ENCODE data around the gene RESP18.
A peak's percentile ranks its signal among the peaks of the same experiment; 100 is the strongest.

RESP18 gene

GRCh38 chr2:219332542-219332941, at the start of gene RESP18:
Gene RESP18 (minus strand): TSS chr2:219332744.
- H3K4me2 ChIP-seq: peak within 1 kb of the TSS in 3 of 11 experiments; percentile 16 to 73 (median 47); a peak in 5 of 22 replicates
- no peak within 1 kb of the TSS for H3K4me3 ChIP-seq
- H3K9me3 ChIP-seq (replicated peaks in 1 of 11): peaks cover 0 to 26% (median 0%) of the 10 kb centered on the region in 11 experiments; a peak in 7 of 22 replicates
- TF ChIP-seq Cebpa-rat (IDR thresholded peaks at IDR 0.05): no peak
- no peaks in the 10 kb centered on the region for H3K27me3 ChIP-seq
- no peaks in the 10 kb centered on the region for H3K36me3 ChIP-seq
- peak within 1 kb of the TSS in 3 of 11 experiments; percentile 15 to 74 (median 39); a peak in 3 of 22 replicates for H3K27ac ChIP-seq
- no peaks in the 10 kb centered on the region; a peak in 1 of 22 replicates for H4K20me1 ChIP-seq
- peaks cover 0 to 28% (median 0%) of the 10 kb centered on the region in 10 experiments; a peak in 6 of 20 replicates for H3K4me1 ChIP-seq
- H3K9ac ChIP-seq: peak within 1 kb of the TSS in 1 of 11 experiments; percentile 22; a peak in 1 of 22 replicates

- Histone ChIP-seq H3K9ac (no peak overlapping the region), H3K9me3 (replicated peaks in 1 of 11) (no peaks in the 10 kb centered on the region), H3K27me3 (no peaks in the 10 kb centered on the region), H4K20me1 (peaks cover 0 to 60% (median 35%) of the 10 kb centered on the region in 11 experiments; a peak in 15 of 22 replicates), H3K4me3 (no peak overlapping the region), H3K4me2 (no peak overlapping the region), H3K4me1 (peaks cover 4 to 20% (median 7%) of the 10 kb centered on the region in 10 experiments), H3K27ac (no peak overlapping the region), H3K36me3 (peaks cover 81 to 100% (median 93%) of the 10 kb centered on the region in 11 experiments)
- TF ChIP-seq Cebpa-rat (IDR thresholded peaks at IDR 0.05): no peak
Observed at GRCh38 chr2:219381448-219381847, 48.9 kb upstream of the RESP18 start.

GRCh38 chr2:219380926-219381325, 48.4 kb upstream of the RESP18 start:
- no peak overlapping the region for H3K27ac ChIP-seq
- no peaks in the 10 kb centered on the region for H3K27me3 ChIP-seq
- H3K36me3 ChIP-seq: peaks cover 79 to 100% (median 93%) of the 10 kb centered on the region in 11 experiments

GRCh38 chr2:219378163-219378851, 45.8 kb upstream of the RESP18 start:
- Histone ChIP-seq H3K9ac (no peak overlapping the region), H3K9me3 (replicated peaks in 1 of 11) (no peaks in the 10 kb centered on the region), H3K4me1 (no peaks in the 10 kb centered on the region), H3K4me2 (no peak overlapping the region), H3K27me3 (no peaks in the 10 kb centered on the region), H3K27ac (no peak overlapping the region), H3K36me3 (peaks cover 77 to 100% (median 92%) of the 10 kb centered on the region in 11 experiments), H4K20me1 (peaks cover 0 to 42% (median 13%) of the 10 kb centered on the region in 11 experiments; a peak in 10 of 22 replicates), H3K4me3 (no peak overlapping the region)
- TF ChIP-seq Cebpa-rat (IDR thresholded peaks at IDR 0.05): no peak

More at GRCh38 chr2:219380926-219381325, 48.4 kb upstream of the RESP18 start:
- peaks cover 0 to 15% (median 2%) of the 10 kb centered on the region in 10 experiments; a peak in 12 of 20 replicates for H3K4me1 ChIP-seq
- H3K4me3 ChIP-seq: no peak overlapping the region
- no peak for TF ChIP-seq Cebpa-rat (IDR thresholded peaks at IDR 0.05)
- no peak overlapping the region for H3K4me2 ChIP-seq
- no peaks in the 10 kb centered on the region for H3K9me3 ChIP-seq (replicated peaks in 1 of 11)
- peaks cover 0 to 55% (median 30%) of the 10 kb centered on the region in 11 experiments; a peak in 15 of 22 replicates for H4K20me1 ChIP-seq
- H3K9ac ChIP-seq: no peak overlapping the region

GRCh38 chr2:219369447-219369861, 36.9 kb upstream of the RESP18 start:
- Histone ChIP-seq H3K27ac (no peak overlapping the region), H3K4me3 (no peak overlapping the region), H3K36me3 (peaks cover 13 to 26% (median 16%) of the 10 kb centered on the region in 11 experiments), H3K4me1 (peaks cover 0 to 18% (median 0%) of the 10 kb centered on the region in 10 experiments; a peak in 5 of 20 replicates), H3K4me2 (0 out of 22 replicates have a peak overlapping the region, but pooled peaks of 1 of the 11 experiments have one; percentile 23), H3K9ac (no peak overlapping the region), H3K27me3 (no peaks in the 10 kb centered on the region), H3K9me3 (replicated peaks in 1 of 11) (no peaks in the 10 kb centered on the region), H4K20me1 (peaks cover 0 to 9% (median 0%) of the 10 kb centered on the region in 11 experiments; a peak in 1 of 22 replicates)
- TF ChIP-seq Cebpa-rat (IDR thresholded peaks at IDR 0.05): no peak

- H3K4me3 ChIP-seq: no peak overlapping the region
- no peak overlapping the region for H3K9ac ChIP-seq
- H4K20me1 ChIP-seq: peaks cover 0 to 5% (median 0%) of the 10 kb centered on the region in 11 experiments; a peak in 1 of 22 replicates
- peaks cover 0 to 25% (median 0%) of the 10 kb centered on the region in 10 experiments; a peak in 6 of 20 replicates for H3K4me1 ChIP-seq
- H3K4me2 ChIP-seq: 0 out of 22 replicates have a peak overlapping the region, but pooled peaks of 1 of the 11 experiments have one; percentile 23
- H3K27ac ChIP-seq: no peak overlapping the region
- TF ChIP-seq Cebpa-rat (IDR thresholded peaks at IDR 0.05): no peak
- H3K9me3 ChIP-seq (replicated peaks in 1 of 11): no peaks in the 10 kb centered on the region
- H3K36me3 ChIP-seq: peaks cover 6 to 19% (median 9%) of the 10 kb centered on the region in 11 experiments
- H3K27me3 ChIP-seq: no peaks in the 10 kb centered on the region
Observed at GRCh38 chr2:219368690-219369191, 36.2 kb upstream of the RESP18 start.

- TF ChIP-seq Cebpa-rat (IDR thresholded peaks at IDR 0.05): no peak
- Histone ChIP-seq H3K9ac (no peak overlapping the region), H3K4me2 (peak overlapping the region in 5 of 11 experiments; percentile 50 to 88 (median 73); a peak in 10 of 22 replicates), H3K27me3 (no peaks in the 10 kb centered on the region), H3K4me1 (peaks cover 0 to 49% (median 12%) of the 10 kb centered on the region in 10 experiments; a peak in 13 of 20 replicates), H3K36me3 (no peaks in the 10 kb centered on the region), H3K4me3 (0 out of 20 replicates have a peak overlapping the region, but pooled peaks of 1 of the 10 experiments have one; percentile 27), H4K20me1 (no peaks in the 10 kb centered on the region), H3K9me3 (replicated peaks in 1 of 11) (peaks cover 0 to 8% (median 0%) of the 10 kb centered on the region in 11 experiments; a peak in 1 of 22 replicates), H3K27ac (peak overlapping the region in 3 of 11 experiments; percentile 33 to 38 (median 35); a peak in 4 of 22 replicates)
Observed at GRCh38 chr2:219362524-219363164, 30.1 kb upstream of the RESP18 start.

- Histone ChIP-seq H3K9me3 (replicated peaks in 1 of 11) (peaks cover 0 to 8% (median 0%) of the 10 kb centered on the region in 11 experiments; a peak in 1 of 22 replicates), H3K27ac (peak overlapping the region in 1 of 11 experiments; percentile 35; a peak in 2 of 22 replicates), H3K4me1 (peaks cover 0 to 55% (median 15%) of the 10 kb centered on the region in 10 experiments; a peak in 13 of 20 replicates), H3K9ac (no peak overlapping the region), H3K27me3 (no peaks in the 10 kb centered on the region), H3K4me3 (no peak overlapping the region), H3K36me3 (no peaks in the 10 kb centered on the region), H4K20me1 (no peaks in the 10 kb centered on the region), H3K4me2 (peak overlapping the region in 5 of 11 experiments; percentile 40 to 88 (median 73); a peak in 10 of 22 replicates)
- TF ChIP-seq Cebpa-rat (IDR thresholded peaks at IDR 0.05): no peak
Observed at GRCh38 chr2:219362072-219362471, 29.5 kb upstream of the RESP18 start.
